H9 (cell line): ENCODE results near the gene PLA2G2C. TPM values are rescaled to one million over a fixed set of nuclear protein-coding genes. Genes with fewer than 3 reads are reported as not detected.

ENCODE experiments used
- DNase-seq: peaks from one replicate; pipeline ENCODE4 v3.0.0-alpha.2; 2017
- H2AFZ ChIP-seq: one replicate; pipeline ENCODE4 v1.6.1; 2013; ENCODE audit warnings: mild to moderate bottlenecking, low read length, control low read depth, moderate library complexity
- H2AK5ac ChIP-seq: 2 replicates; pipeline ENCODE4 v1.6.1; 2013; ENCODE audit warnings: low read length, control low read depth, mixed read lengths; ENCODE audit not compliant: insufficient read length
- H2BK120ac ChIP-seq: one replicate; pipeline ENCODE4 v1.6.1; 2013; ENCODE audit warnings: low read depth, mild to moderate bottlenecking, low read length, control low read depth, inconsistent platforms; ENCODE audit not compliant: poor library complexity, severe bottlenecking
- H2BK12ac ChIP-seq: 2 replicates; pipeline ENCODE4 v1.6.1; 2013; ENCODE audit warnings: low read length, control low read depth, mixed read lengths, low read depth; ENCODE audit not compliant: insufficient read length
- H2BK15ac ChIP-seq: 2 replicates; pipeline ENCODE4 v1.6.1; 2013; ENCODE audit warnings: low read depth, low read length, control low read depth
- H2BK20ac ChIP-seq: one replicate; pipeline ENCODE4 v1.6.1; 2013; ENCODE audit warnings: low read depth, mild to moderate bottlenecking, low read length, control low read depth, inconsistent platforms; ENCODE audit not compliant: poor library complexity, severe bottlenecking
- H2BK5ac ChIP-seq: 2 replicates; pipeline ENCODE4 v1.6.1; 2013; ENCODE audit warnings: low read length, control low read depth, mixed read lengths; ENCODE audit not compliant: insufficient read length
- H3K14ac ChIP-seq: 2 replicates; pipeline ENCODE4 v1.6.1; 2013; ENCODE audit warnings: low read length, control low read depth; ENCODE audit not compliant: insufficient read depth
- H3K18ac ChIP-seq: 2 replicates; pipeline ENCODE4 v1.6.1; 2013; ENCODE audit warnings: low read depth, mild to moderate bottlenecking, mixed read lengths, low read length, control low read depth; ENCODE audit not compliant: insufficient read length
- H3K23ac ChIP-seq: 2 replicates; pipeline ENCODE4 v1.6.1; 2013; ENCODE audit warnings: low read length, control low read depth, mixed read lengths, low read depth; ENCODE audit not compliant: insufficient read length
- H3K23me2 ChIP-seq: 2 replicates; pipeline ENCODE4 v1.6.1; 2013; ENCODE audit warnings: low read depth, mild to moderate bottlenecking, mixed read lengths, low read length, control low read depth; ENCODE audit not compliant: insufficient read length, poor library complexity, severe bottlenecking
- H3K27ac ChIP-seq: 2 replicates; pipeline ENCODE4 v1.5.1; 2013; ENCODE audit warnings: low read length, control low read depth, mixed read lengths, low read depth; ENCODE audit not compliant: insufficient read length
- H3K27me3 ChIP-seq: 2 replicates; pipeline ENCODE4 v1.6.1; 2013; ENCODE audit warnings: low read length, control low read depth, inconsistent platforms; ENCODE audit not compliant: insufficient read depth
- H3K4ac ChIP-seq: 2 replicates; pipeline ENCODE4 v1.6.1; 2013; ENCODE audit warnings: low read depth, mild to moderate bottlenecking, control low read depth, inconsistent platforms, low read length, moderate library complexity
- H3K4me1 ChIP-seq: 2 replicates; pipeline ENCODE4 v1.6.1; 2013; ENCODE audit warnings: low read length, control low read depth, inconsistent platforms; ENCODE audit not compliant: insufficient read depth
- H3K4me2 ChIP-seq: 2 replicates; pipeline ENCODE4 v1.6.1; 2013; ENCODE audit warnings: low read length, control low read depth, mixed read lengths; ENCODE audit not compliant: insufficient read length, insufficient read depth
- H3K56ac ChIP-seq: 2 replicates; pipeline ENCODE4 v1.6.1; 2013; ENCODE audit warnings: low read depth, mild to moderate bottlenecking, mixed read lengths, low read length, control low read depth; ENCODE audit not compliant: insufficient read length
- H3K79me1 ChIP-seq: 2 replicates; pipeline ENCODE4 v1.6.1; 2013; ENCODE audit warnings: low read depth, mild to moderate bottlenecking, moderate library complexity, low read length, control low read depth, inconsistent platforms; ENCODE audit not compliant: insufficient read depth, poor library complexity, severe bottlenecking
- H3K79me2 ChIP-seq: 2 replicates; pipeline ENCODE4 v1.6.1; 2013; ENCODE audit warnings: low read length, control low read depth, inconsistent platforms; ENCODE audit not compliant: insufficient read depth
- H3K9ac ChIP-seq: 2 replicates; pipeline ENCODE4 v1.6.1; 2013; ENCODE audit warnings: low read length, control low read depth, mixed read lengths; ENCODE audit not compliant: insufficient read length; ENCODE audit errors: extremely low read depth
- H3K9me3 ChIP-seq: one replicate; pipeline ENCODE4 v1.6.1; 2013; ENCODE audit warnings: low read depth, low read length, inconsistent platforms; ENCODE audit not compliant: control insufficient read depth
- H3T11ph ChIP-seq: one replicate; pipeline ENCODE4 v1.6.1; 2013; ENCODE audit warnings: mild to moderate bottlenecking, low read length, control low read depth, inconsistent platforms
- H4K20me1 ChIP-seq: one replicate; pipeline ENCODE4 v1.6.1; 2013; ENCODE audit not compliant: control insufficient read depth, insufficient read length, insufficient read depth
- H4K5ac ChIP-seq: 2 replicates; pipeline ENCODE4 v1.6.1; 2013; ENCODE audit warnings: low read depth, mild to moderate bottlenecking, mixed read lengths, low read length, control low read depth; ENCODE audit not compliant: insufficient read length
- H4K8ac ChIP-seq: replicated peaks from 2 replicates; pipeline ENCODE4 v1.6.1; 2013; ENCODE audit warnings: low read length, control low read depth, mixed read lengths, low read depth; ENCODE audit not compliant: insufficient read length
- H4K91ac ChIP-seq: 2 replicates; pipeline ENCODE4 v1.6.1; 2013; ENCODE audit warnings: low read depth, mild to moderate bottlenecking, moderate library complexity, mixed read lengths, low read length, control low read depth; ENCODE audit not compliant: insufficient read length
- H3K27ac Mint-ChIP-seq, 3 experiments: 2 replicates in 2 of 3; 3 replicates in 1 of 3; pipeline ENCODE4 v1.8.0; 2020 to 2021; ENCODE audit warnings: mixed read lengths in 3 of 3, mild to moderate bottlenecking in 1 of 3, moderate library complexity in 1 of 3
- H3K27me3 Mint-ChIP-seq: 2 replicates; pipeline ENCODE4 v1.8.0; 2021; ENCODE audit warnings: low read depth, mild to moderate bottlenecking, moderate library complexity, mixed read lengths
- H3K36me3 Mint-ChIP-seq, 3 experiments: 2 replicates in 2 of 3; 3 replicates in 1 of 3; pipeline ENCODE4 v1.8.0; 2020 to 2021; ENCODE audit warnings: low read depth in 3 of 3, mixed read lengths in 3 of 3; ENCODE audit not compliant: insufficient read depth in 1 of 3
- H3K4me1 Mint-ChIP-seq, 2 experiments: 2 replicates each; pipeline ENCODE4 v1.8.0; 2020; ENCODE audit warnings: mixed read lengths in 2 of 2
- H3K4me3 Mint-ChIP-seq, 2 experiments: 2 replicates in 1 of 2; 3 replicates in 1 of 2; pipeline ENCODE4 v1.8.0; 2020 to 2021; ENCODE audit warnings: mild to moderate bottlenecking in 2 of 2, mixed read lengths in 2 of 2, moderate library complexity in 1 of 2
- H3K9me3 Mint-ChIP-seq, 2 experiments: 2 replicates in 1 of 2; 3 replicates in 1 of 2; pipeline ENCODE4 v1.8.0; 2020; ENCODE audit warnings: mild to moderate bottlenecking in 2 of 2, mixed read lengths in 2 of 2, moderate library complexity in 1 of 2
- WGBS: extraction: QIAGEN DNeasy Blood & Tissue Kit; methylation state at CpG from one replicate; pipeline ENCODE4 v1.1.7; 2013; ENCODE audit warnings: missing lambda C conversion rate, low lambda C conversion rate, mixed read lengths; ENCODE audit not compliant: insufficient read length; ENCODE audit errors: extremely low coverage; 5-methylcytosine and 5-hydroxymethylcytosine counted together
- total RNA-seq: library from RNA; stranded (reverse); gene quantifications from 2 replicates; pipeline ENCODE4 v1.2.1, GENCODE V29; 2021
- TF ChIP-seq, protein P1 (sequence below): fragments of 200-600 bp; sonication (generic); conservative IDR thresholded peaks from 3 replicates; pipeline ENCODE4 v1.8.0; 2021; ENCODE audit warnings: antibody characterized with exemption, mild to moderate bottlenecking

The PLA2G2C gene
- total RNA-seq, 1 experiment from 2014 or later, result not detected

DNA sequence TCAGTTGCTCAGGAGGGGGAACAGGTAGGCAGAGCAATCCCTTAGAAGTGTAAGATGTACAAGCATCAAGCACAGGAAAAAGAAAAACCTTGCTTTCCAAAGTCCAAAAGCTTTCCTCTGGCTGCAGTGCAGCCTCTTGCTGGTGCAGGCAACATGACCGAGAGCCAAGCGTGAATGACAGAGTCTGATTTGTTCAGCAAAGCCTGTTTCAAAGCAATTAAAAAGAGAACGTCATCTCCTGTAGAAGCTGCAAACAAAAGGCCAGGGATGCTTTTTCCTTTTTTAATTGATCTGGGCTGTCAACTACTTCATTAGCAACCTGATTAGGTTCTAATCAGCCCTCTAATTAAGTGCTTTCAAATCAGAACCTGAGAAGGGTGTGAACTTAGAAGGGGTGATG is 38.2 kb upstream of the PLA2G2C start:
- Histone ChIP-seq H3K4me1 (no peaks in the 10 kb centered on the region), H2BK5ac (no peak overlapping the region), H2BK120ac (no peak overlapping the region), H3K18ac (no peak overlapping the region), H3K27me3 (peaks cover 2% of the 10 kb centered on the region; the same call in 1 of the 2 replicates), H2BK20ac (no peak overlapping the region), H2BK15ac (no peak overlapping the region), H3K9ac (no peak overlapping the region), H2BK12ac (no peak overlapping the region), H3T11ph (no peak overlapping the region), H3K4me2 (no peak overlapping the region), H3K56ac (no peak overlapping the region), H3K23ac (no peak overlapping the region), H4K91ac (no peak overlapping the region), H3K79me2 (no peaks in the 10 kb centered on the region), H3K23me2 (no peaks in the 10 kb centered on the region), H3K27ac (no peak overlapping the region), H2AK5ac (no peak overlapping the region), H2AFZ (no peak overlapping the region), H4K20me1 (no peaks in the 10 kb centered on the region), H3K4ac (no peak overlapping the region), H4K8ac (no peak overlapping the region), H4K5ac (no peak overlapping the region), H3K9me3 (no peaks in the 10 kb centered on the region), H3K14ac (no peak overlapping the region), H3K79me1 (no peaks in the 10 kb centered on the region)
- peaks cover 56% of the 10 kb centered on the region for H3K27me3 Mint-ChIP-seq
- no peaks in the 10 kb centered on the region for H3K36me3 Mint-ChIP-seq
- DNase-seq, result no peak
- H3K27ac Mint-ChIP-seq, result no peak overlapping the region
- peaks cover 4 to 14% of the 10 kb centered on the region in 2 experiments for H3K4me1 Mint-ChIP-seq
- no peaks in the 10 kb centered on the region for H3K9me3 Mint-ChIP-seq
- TF ChIP-seq, protein P1, sequence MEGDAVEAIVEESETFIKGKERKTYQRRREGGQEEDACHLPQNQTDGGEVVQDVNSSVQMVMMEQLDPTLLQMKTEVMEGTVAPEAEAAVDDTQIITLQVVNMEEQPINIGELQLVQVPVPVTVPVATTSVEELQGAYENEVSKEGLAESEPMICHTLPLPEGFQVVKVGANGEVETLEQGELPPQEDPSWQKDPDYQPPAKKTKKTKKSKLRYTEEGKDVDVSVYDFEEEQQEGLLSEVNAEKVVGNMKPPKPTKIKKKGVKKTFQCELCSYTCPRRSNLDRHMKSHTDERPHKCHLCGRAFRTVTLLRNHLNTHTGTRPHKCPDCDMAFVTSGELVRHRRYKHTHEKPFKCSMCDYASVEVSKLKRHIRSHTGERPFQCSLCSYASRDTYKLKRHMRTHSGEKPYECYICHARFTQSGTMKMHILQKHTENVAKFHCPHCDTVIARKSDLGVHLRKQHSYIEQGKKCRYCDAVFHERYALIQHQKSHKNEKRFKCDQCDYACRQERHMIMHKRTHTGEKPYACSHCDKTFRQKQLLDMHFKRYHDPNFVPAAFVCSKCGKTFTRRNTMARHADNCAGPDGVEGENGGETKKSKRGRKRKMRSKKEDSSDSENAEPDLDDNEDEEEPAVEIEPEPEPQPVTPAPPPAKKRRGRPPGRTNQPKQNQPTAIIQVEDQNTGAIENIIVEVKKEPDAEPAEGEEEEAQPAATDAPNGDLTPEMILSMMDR, result no peak
- H3K4me3 Mint-ChIP-seq, result no peak overlapping the region
- no CpG with 5 or more reads among the region's 3 CpGs for WGBS
